Measurements from ENCODE around the gene ARHGAP12. TPM values are rescaled to one million over a fixed set of nuclear protein-coding genes. Genes with fewer than 3 reads are reported as not detected.

The ARHGAP12 gene
- total RNA-seq, 2 experiments from 2014 or later = 11.8 to 14.5 TPM

DNA sequence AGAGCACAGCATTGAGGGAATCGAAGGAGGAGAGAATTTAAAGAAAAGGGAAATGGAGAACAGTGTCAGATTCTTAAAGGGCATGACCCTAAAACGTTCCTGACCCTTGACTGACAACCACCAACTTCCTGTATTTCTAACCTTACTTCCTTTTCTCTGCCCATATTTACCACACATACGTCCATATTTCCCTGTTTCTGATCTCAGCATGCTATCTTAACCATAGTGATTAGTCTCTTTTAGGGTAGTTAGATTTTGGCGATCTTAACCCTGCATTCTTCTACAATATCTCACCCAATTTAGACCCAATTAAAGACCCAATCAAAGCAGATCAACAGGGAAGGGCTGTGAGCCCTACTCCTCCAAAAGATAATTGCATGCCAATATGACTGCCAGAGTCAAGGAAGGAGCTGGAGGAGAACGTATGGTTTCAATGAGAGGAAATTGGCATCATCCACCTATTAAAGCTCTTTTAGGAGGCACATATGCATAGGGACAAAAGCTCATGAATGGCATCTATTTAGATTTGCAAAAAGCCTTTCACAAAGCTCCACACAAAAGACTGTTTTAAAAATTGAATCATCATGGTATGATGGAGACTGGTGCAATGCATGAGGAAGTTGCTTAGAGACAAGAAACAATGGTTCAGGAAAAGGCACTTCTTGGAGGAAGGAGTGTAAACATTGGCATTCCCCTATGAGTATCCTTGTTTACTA lies 49.0 kb upstream of the ARHGAP12 start:
- no peak overlapping the region for H3K4me3 ChIP-seq (ENCODE audit: low read depth, low read length, poor library complexity, severe bottlenecking)
- H3K4me2 ChIP-seq (ENCODE audit: low read length) = no peak overlapping the region; the same call in 1 of the 2 replicates
- ChIA-PET CTCF (ENCODE audit: unreplicated experiment) (no interaction called here), POLR2A (interaction anchor here (0.6 to 1.3 kb wide), 2 partner anchors 13 to 20 kb away, joined by 3 to 4 read pairs; no protein-coding TSS in a partner anchor)
- H3K9me2 ChIP-seq (ENCODE audit: insufficient read depth, low read length) = no peaks in the 10 kb centered on the region
- H3K27ac ChIP-seq (ENCODE audit: low read depth, low read length, poor library complexity, severe bottlenecking) = no peak overlapping the region
- H4K20me1 ChIP-seq (ENCODE audit: insufficient read depth, low read length) = no peaks in the 10 kb centered on the region
- peak; percentile 3 for DNase-seq (ENCODE audit: low spot score)
- no peaks in the 10 kb centered on the region for H3K79me2 ChIP-seq (ENCODE audit: insufficient read depth, low read depth, low read length)
- H3K4me1 ChIP-seq (ENCODE audit: insufficient read depth, low read length, poor library complexity, severe bottlenecking) = no peaks in the 10 kb centered on the region
- no peaks in the 10 kb centered on the region for H3K36me3 ChIP-seq (ENCODE audit: insufficient read depth, low read length)
- intact Hi-C loops (cut with micrococcal nuclease; ENCODE audit: unreplicated experiment) = no loop called here
- peak overlapping the region; percentile 54; the same call in 1 of the 2 replicates for H2AFZ ChIP-seq (ENCODE audit: low read length)
- no TSS peak for BruUV-seq (replicated peaks)
- no peak for TF ChIP-seq EZH2phosphoT487 (IDR thresholded peaks at IDR 0.05; ENCODE audit: borderline replicate concordance, low read depth, low read length)
- TF ChIP-seq, protein P1, sequence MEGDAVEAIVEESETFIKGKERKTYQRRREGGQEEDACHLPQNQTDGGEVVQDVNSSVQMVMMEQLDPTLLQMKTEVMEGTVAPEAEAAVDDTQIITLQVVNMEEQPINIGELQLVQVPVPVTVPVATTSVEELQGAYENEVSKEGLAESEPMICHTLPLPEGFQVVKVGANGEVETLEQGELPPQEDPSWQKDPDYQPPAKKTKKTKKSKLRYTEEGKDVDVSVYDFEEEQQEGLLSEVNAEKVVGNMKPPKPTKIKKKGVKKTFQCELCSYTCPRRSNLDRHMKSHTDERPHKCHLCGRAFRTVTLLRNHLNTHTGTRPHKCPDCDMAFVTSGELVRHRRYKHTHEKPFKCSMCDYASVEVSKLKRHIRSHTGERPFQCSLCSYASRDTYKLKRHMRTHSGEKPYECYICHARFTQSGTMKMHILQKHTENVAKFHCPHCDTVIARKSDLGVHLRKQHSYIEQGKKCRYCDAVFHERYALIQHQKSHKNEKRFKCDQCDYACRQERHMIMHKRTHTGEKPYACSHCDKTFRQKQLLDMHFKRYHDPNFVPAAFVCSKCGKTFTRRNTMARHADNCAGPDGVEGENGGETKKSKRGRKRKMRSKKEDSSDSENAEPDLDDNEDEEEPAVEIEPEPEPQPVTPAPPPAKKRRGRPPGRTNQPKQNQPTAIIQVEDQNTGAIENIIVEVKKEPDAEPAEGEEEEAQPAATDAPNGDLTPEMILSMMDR (conservative IDR thresholded peaks at IDR 0.05; ENCODE audit: low read length) = no peak
- H3K9me3 ChIP-seq (ENCODE audit: low read length) = no peaks in the 10 kb centered on the region

DNA sequence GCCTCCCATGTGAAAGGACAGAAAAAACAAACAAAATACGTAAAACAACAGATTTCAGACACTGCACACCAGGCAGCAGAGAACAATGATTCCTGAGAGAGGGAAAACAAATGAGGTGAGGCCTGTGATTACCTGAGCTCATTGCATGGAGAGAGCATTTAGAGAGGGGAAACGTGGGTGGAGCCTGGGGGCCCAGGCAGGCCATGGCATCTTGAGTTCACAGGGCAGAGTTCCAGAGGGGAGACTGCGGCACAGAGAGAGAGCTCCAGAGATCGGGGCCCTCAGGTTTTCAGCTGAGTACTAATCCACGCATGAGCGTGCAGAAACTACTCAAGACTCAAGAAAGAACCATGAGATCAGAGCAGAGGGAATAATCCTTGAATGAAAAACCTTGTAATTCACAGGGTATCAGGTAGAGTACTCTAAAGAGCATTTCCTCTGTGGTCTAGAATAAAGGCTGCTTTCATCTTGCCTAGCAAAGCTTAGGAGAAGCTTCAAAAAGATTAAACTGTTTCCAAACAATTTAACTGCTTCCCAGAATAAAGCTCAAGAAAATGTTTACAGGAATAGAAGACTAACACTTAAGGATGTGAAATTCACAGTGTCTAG lies 46.6 kb upstream of the ARHGAP12 start:
- no peak for DNase-seq (ENCODE audit: low spot score)
- Histone ChIP-seq H4K20me1 (ENCODE audit: insufficient read depth, low read length) (no peaks in the 10 kb centered on the region), H3K4me1 (ENCODE audit: insufficient read depth, low read length, poor library complexity, severe bottlenecking) (no peaks in the 10 kb centered on the region), H3K9me3 (ENCODE audit: low read length) (no peaks in the 10 kb centered on the region), H3K9me2 (ENCODE audit: insufficient read depth, low read length) (no peaks in the 10 kb centered on the region), H3K27ac (ENCODE audit: low read depth, low read length, poor library complexity, severe bottlenecking) (no peak overlapping the region), H3K36me3 (ENCODE audit: insufficient read depth, low read length) (no peaks in the 10 kb centered on the region), H3K4me3 (ENCODE audit: low read depth, low read length, poor library complexity, severe bottlenecking) (no peak overlapping the region), H2AFZ (ENCODE audit: low read length) (no peak overlapping the region), H3K79me2 (ENCODE audit: insufficient read depth, low read depth, low read length) (no peaks in the 10 kb centered on the region), H3K4me2 (ENCODE audit: low read length) (no peak overlapping the region)
- TF ChIP-seq, protein P1 (conservative IDR thresholded peaks at IDR 0.05; ENCODE audit: low read length) = no peak
- no peak for TF ChIP-seq EZH2phosphoT487 (IDR thresholded peaks at IDR 0.05; ENCODE audit: borderline replicate concordance, low read depth, low read length)
- POLR2A ChIA-PET = interaction anchor here (0.8 to 1.7 kb wide), 4 partner anchors 9 to 18 kb away, joined by 3 to 4 read pairs (median 4); no protein-coding TSS in a partner anchor
- BruUV-seq (replicated peaks) = no TSS peak
- intact Hi-C loops (cut with micrococcal nuclease; ENCODE audit: unreplicated experiment) = no loop called here
- CTCF ChIA-PET (ENCODE audit: unreplicated experiment) = no interaction called here

Measured in OCI-LY7 (cell line).